Ishikawa (cell line): ENCODE data around the gene TARS3.

ENCODE experiments used
- EGR1 ChIP-seq: IDR thresholded peaks from 2 replicates; pipeline ENCODE4 v1.6.1; 2012
- MAX ChIP-seq: IDR thresholded peaks from 2 replicates; pipeline ENCODE4 v1.6.1; 2012
- TF ChIP-seq, protein P1 (sequence below): IDR thresholded peaks from 2 replicates; pipeline ENCODE4 v1.6.1; 2012; ENCODE audit warnings: low read depth, mild to moderate bottlenecking

DNA sequence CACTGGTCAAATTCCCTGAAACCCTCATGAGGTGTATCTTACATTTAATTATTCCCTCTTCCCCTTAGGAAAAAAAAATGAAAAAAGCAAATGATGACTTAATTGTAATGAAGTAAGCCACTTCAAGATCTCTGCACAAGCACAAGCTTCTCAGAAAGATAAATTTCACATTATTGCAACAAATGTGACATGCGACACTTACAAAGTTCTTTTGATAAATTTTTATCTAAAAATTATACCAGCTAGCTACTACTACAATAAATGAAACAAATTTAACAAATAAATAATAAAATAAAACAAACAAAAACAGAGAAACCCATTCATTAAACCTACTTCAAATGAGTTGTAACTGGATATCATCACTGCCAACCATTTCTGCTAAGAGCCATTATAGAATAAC is 62.1 kb downstream of the TARS3 start:
- TF ChIP-seq, protein P1, sequence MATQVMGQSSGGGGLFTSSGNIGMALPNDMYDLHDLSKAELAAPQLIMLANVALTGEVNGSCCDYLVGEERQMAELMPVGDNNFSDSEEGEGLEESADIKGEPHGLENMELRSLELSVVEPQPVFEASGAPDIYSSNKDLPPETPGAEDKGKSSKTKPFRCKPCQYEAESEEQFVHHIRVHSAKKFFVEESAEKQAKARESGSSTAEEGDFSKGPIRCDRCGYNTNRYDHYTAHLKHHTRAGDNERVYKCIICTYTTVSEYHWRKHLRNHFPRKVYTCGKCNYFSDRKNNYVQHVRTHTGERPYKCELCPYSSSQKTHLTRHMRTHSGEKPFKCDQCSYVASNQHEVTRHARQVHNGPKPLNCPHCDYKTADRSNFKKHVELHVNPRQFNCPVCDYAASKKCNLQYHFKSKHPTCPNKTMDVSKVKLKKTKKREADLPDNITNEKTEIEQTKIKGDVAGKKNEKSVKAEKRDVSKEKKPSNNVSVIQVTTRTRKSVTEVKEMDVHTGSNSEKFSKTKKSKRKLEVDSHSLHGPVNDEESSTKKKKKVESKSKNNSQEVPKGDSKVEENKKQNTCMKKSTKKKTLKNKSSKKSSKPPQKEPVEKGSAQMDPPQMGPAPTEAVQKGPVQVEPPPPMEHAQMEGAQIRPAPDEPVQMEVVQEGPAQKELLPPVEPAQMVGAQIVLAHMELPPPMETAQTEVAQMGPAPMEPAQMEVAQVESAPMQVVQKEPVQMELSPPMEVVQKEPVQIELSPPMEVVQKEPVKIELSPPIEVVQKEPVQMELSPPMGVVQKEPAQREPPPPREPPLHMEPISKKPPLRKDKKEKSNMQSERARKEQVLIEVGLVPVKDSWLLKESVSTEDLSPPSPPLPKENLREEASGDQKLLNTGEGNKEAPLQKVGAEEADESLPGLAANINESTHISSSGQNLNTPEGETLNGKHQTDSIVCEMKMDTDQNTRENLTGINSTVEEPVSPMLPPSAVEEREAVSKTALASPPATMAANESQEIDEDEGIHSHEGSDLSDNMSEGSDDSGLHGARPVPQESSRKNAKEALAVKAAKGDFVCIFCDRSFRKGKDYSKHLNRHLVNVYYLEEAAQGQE = no peak
- no peak for TF ChIP-seq MAX
- no peak for TF ChIP-seq EGR1
